PC-9 (cell line): ENCODE results near the gene MECP2.

Experiments used
- EZH2 ChIP-seq: fragments of 200-600 bp; sonication (generic); IDR thresholded peaks from 2 replicates; pipeline ENCODE4 v1.8.0; 2017; ENCODE audit warnings: antibody characterized with exemption, low read depth
- TF ChIP-seq, protein P1 (sequence below): fragments of 200-600 bp; sonication (generic); conservative IDR thresholded peaks from 2 replicates; pipeline ENCODE4 v1.6.1; 2017; ENCODE audit warnings: mixed run types, antibody characterized with exemption, mild to moderate bottlenecking, moderate library complexity

DNA sequence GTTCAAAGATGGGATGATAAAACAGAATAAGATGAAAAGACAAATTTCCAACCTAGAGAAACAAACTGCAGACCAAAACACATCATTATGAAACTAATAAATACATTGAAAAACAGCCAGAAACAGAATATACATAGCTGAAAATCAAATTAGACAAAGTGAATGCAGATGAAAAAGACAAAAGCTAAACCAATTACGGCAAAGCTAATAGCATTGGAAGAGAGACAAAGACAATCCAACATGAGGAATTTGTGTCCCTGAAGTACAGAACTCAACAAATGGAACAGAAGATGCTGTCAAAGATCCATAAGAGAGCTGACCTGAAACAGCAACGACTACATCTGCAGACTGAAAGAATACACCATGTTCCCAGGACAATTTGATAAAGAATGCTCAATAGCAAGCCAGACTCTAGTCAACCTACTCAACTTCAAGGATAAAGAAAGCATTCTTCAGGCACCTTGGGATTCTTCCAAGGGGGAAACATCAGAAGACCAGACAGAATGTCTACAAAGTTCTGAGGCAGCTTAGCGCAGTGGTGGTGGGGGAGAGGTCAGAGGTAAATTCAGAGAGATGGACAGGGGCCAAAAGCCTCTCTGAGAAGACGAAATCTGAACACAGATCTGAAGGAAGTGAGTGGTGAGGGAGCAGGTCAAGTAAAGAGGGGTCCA, 50.4 kb downstream of the MECP2 start:
- TF ChIP-seq, protein P1, sequence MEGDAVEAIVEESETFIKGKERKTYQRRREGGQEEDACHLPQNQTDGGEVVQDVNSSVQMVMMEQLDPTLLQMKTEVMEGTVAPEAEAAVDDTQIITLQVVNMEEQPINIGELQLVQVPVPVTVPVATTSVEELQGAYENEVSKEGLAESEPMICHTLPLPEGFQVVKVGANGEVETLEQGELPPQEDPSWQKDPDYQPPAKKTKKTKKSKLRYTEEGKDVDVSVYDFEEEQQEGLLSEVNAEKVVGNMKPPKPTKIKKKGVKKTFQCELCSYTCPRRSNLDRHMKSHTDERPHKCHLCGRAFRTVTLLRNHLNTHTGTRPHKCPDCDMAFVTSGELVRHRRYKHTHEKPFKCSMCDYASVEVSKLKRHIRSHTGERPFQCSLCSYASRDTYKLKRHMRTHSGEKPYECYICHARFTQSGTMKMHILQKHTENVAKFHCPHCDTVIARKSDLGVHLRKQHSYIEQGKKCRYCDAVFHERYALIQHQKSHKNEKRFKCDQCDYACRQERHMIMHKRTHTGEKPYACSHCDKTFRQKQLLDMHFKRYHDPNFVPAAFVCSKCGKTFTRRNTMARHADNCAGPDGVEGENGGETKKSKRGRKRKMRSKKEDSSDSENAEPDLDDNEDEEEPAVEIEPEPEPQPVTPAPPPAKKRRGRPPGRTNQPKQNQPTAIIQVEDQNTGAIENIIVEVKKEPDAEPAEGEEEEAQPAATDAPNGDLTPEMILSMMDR, result no peak
- no peak for TF ChIP-seq EZH2
